ENCODE results near the gene TOGARAM2.

Gene TOGARAM2

DNA sequence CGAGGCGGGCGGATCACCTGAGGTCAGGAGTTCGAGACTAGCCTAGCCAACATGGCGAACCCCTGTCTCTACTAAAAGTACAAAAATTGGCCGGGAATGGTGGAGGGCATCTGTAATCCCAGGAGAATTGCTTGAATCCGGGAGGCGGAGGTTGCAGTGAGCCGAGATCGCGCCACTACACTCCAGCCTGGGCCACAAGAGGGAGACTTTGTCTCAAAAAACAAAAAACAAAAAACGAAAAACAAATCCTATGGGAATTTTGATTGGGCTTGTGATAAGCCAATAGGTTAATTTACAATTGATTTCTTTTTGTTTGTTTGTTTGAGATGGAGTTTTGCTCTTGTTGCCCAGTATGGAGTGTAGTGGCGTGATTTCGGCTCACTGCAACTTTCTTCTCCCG, 24.2 kb upstream of the TOGARAM2 start:
- no peak for DNase-seq (ENCODE audit: low read depth)
- no peak overlapping the region for H3K4me3 ChIP-seq (ENCODE audit: low read depth, low read length)
- no peak for TF ChIP-seq CTCF (IDR thresholded peaks at IDR 0.05; ENCODE audit: insufficient read depth, low read depth, low read length, missing control alignments)

- no peak overlapping the region for H3K4me3 ChIP-seq (ENCODE audit: low read depth, low read length)
- DNase-seq (ENCODE audit: low read depth), result peak; percentile 64
- TF ChIP-seq CTCF (IDR thresholded peaks at IDR 0.05; ENCODE audit: insufficient read depth, low read depth, low read length, missing control alignments), result peak; percentile 48
These were observed 22.4 kb upstream of the TOGARAM2 start for GRCh38 chr2:28958689-28959088.

DNA sequence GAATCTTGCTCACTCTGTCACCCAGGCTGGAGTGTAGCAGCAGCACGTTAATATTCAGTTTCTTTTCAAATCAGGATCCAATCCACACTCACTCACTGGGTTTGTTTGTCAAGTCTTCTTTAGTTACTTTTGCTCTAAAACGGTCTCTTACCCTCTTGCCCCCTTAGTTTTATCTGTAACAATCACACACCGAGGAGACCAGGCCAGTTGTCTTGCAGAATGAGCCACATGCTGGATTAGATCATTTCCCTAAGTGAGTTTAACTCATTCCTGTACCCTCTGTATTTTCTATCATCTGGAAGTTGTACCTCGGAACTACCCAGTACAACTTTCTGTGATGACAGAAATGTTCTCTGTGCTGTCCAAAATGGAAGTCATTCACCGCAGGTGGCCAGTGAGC, 20.7 kb upstream of the TOGARAM2 start:
- no peak for TF ChIP-seq CTCF (IDR thresholded peaks at IDR 0.05; ENCODE audit: insufficient read depth, low read depth, low read length, missing control alignments)
- no peak overlapping the region for H3K4me3 ChIP-seq (ENCODE audit: low read depth, low read length)
- no peak for DNase-seq (ENCODE audit: low read depth)

DNA sequence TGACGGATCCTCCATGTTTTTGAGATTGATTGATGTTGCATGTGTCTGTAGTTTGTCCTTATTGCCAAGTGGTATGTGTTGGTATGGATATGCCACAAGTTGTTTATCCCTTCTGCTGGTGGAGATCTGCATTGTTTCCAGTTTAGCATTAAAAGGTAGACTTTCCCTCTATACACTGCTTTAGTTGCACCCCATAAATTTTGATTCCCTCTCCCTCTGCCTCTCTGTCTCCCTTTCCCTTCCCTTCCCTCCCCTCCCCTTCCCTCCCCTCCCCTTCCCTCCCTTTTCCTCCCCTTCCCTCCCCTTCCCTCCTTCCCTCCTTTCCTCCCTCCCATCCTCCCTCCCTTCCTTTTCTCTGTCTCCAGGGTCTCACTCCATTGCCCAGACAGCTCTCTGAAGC, 18.6 kb upstream of the TOGARAM2 start:
- DNase-seq (ENCODE audit: low read depth), result no peak
- H3K4me3 ChIP-seq (ENCODE audit: low read depth, low read length), result no peak overlapping the region
- TF ChIP-seq CTCF (IDR thresholded peaks at IDR 0.05; ENCODE audit: insufficient read depth, low read depth, low read length, missing control alignments), result no peak

DNA sequence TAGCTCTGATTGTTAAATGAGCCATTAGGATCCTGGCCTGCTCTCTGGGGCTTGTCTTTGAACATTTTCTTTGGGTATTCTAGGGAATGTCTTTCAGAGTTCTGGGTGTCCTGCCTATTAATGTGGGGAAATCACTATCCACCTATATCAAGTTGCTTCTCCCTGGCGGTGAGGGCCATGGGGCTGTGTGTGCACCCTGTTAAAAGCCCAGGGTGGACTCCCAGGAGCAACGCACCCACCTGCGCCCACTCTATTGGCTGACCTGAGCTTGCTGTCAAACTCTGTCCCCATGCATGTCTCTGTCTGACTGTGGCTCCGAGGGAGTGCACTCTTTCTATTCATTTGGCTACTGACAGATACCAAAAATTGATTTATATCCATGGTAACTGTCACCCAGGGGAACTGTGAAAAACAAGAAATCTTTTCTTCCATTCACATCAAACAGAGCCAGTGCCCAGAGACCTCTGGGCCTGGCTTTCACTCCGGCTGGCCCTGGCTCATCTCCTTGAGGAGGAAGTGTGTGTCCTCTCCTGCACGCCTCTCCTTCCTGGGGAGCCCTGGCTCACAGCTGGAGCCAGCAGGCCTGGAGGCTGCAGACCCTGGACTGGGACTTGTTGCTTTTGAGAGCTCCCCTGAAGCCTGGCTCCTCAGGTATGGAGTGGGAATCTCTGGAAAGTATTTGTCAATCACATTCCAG, 10.5 kb upstream of the TOGARAM2 start:
- no peak overlapping the region for H3K4me3 ChIP-seq (ENCODE audit: low read depth, low read length)
- no peak for TF ChIP-seq CTCF (IDR thresholded peaks at IDR 0.05; ENCODE audit: insufficient read depth, low read depth, low read length, missing control alignments)
- no peak for DNase-seq (ENCODE audit: low read depth)

GRCh38 chr2:28972778-28973335, 8.2 kb upstream of the TOGARAM2 start:
- DNase-seq (ENCODE audit: low read depth), result no peak
- no peak for TF ChIP-seq CTCF (IDR thresholded peaks at IDR 0.05; ENCODE audit: insufficient read depth, low read depth, low read length, missing control alignments)
- H3K4me3 ChIP-seq (ENCODE audit: low read depth, low read length), result no peak overlapping the region

DNA sequence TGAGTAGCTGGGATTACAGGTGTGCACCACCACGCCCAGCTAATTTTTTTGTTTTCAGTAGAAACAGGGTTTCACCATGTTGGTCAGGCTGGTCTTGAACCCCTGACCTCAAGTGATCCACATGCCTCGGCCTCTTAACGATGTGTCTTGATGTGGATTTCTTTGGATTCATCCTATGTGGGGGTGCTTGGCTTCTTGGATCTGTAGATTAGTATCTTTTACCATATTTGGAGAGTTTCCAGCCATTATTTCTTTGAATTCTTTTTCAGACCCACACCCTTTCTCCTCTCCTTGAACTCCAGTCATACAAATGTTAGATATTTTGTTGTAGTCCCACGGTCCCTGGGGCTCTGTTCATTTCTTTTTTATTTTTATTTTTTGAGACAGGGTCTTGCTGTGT, 6.8 kb upstream of the TOGARAM2 start:
- TF ChIP-seq CTCF (IDR thresholded peaks at IDR 0.05; ENCODE audit: insufficient read depth, low read depth, low read length, missing control alignments), result no peak
- H3K4me3 ChIP-seq (ENCODE audit: low read depth, low read length), result no peak overlapping the region
- DNase-seq (ENCODE audit: low read depth), result no peak
